Fibroblast of mammary gland (primary cell): ENCODE measurements around the gene JUNB.
A peak's percentile ranks its signal among the peaks of the same experiment; 100 is the strongest.

Experiments used
- DNase-seq: peaks from one replicate; pipeline ENCODE4 v3.0.0-alpha.2; 2010; ENCODE audit warnings: low read depth
- H3K4me3 ChIP-seq: 2 replicates; pipeline ENCODE4 v1.5.1; 2011; ENCODE audit warnings: low read depth, mild to moderate bottlenecking, low read length, moderate library complexity; ENCODE audit not compliant: control insufficient read depth
- TF ChIP-seq, protein P1 (sequence below): conservative IDR thresholded peaks from 2 replicates; pipeline ENCODE4 v1.5.1; 2011; ENCODE audit warnings: low read depth, low read length, inconsistent platforms; ENCODE audit not compliant: control insufficient read depth, insufficient read depth

The JUNB gene

DNA sequence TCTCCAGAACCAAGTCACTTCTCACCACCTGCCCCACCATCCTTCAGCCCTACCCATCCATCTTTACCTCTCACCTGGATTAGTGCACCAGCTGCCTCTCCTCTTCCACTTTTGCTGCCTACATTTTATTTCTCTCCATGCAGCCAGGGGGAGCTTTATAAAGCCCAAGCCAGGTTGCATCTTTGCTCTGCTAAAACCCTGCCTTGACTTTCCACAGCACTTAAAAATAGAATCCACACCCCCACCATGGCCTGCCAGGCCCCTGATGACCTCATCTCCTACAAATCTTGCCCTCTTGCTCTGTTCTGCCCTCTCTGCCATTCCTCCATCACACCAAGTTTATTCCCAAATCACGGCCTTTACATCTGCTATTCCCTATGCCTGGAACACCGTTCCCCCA, 17.7 kb upstream of the JUNB start:
- TF ChIP-seq, protein P1, sequence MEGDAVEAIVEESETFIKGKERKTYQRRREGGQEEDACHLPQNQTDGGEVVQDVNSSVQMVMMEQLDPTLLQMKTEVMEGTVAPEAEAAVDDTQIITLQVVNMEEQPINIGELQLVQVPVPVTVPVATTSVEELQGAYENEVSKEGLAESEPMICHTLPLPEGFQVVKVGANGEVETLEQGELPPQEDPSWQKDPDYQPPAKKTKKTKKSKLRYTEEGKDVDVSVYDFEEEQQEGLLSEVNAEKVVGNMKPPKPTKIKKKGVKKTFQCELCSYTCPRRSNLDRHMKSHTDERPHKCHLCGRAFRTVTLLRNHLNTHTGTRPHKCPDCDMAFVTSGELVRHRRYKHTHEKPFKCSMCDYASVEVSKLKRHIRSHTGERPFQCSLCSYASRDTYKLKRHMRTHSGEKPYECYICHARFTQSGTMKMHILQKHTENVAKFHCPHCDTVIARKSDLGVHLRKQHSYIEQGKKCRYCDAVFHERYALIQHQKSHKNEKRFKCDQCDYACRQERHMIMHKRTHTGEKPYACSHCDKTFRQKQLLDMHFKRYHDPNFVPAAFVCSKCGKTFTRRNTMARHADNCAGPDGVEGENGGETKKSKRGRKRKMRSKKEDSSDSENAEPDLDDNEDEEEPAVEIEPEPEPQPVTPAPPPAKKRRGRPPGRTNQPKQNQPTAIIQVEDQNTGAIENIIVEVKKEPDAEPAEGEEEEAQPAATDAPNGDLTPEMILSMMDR: peak; percentile 48
- H3K4me3 ChIP-seq: no peak overlapping the region
- DNase-seq: peak; percentile 50

DNA sequence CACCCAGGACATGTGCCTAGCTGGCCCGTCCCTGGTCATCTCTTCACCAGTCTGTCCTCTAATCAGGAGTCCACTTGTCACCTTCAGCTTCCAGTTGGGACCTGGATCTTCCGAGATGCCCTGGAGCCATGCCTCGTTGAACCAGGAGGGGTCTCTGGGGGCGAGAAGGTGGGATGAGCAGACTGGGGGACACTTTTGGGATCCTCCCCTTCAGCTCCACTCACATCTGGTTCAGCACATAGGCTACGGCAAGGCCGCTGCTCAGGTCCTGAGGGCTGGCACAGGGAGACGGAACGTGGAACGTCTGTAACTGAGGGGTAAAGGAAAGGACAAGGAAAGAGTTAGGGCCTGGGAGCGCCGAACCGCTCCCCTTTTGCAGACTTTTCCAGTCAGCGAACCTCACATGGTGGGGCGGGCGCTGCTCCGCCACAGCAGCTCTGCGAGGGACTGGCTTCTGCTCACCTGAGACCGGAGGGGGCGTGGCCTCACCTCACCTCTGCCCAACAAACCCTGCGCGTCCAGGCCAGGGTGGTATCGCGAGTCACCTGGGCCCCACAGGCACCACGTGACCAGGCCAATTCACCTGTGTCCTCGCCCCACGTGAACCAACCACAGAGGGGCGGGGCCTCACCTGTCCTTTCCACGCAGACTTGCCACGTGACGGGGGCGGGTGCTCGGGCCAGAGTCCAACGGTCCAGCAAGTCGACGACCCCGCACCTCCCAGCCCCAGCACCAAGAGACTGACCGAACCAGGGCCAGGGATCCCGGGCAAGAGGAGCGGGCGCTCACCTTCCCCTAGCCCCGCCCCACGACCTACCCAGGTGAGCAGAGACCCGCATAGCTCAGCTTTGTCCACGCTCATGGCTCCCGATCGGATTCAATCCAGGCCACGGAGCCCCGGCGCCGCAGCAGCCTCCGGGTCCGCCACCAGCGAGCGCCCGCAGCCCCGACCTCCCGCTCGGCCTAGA, 16.4 kb upstream of the JUNB start, which contains the start of gene HOOK2:
Gene HOOK2 (minus strand): TSS at position 965 of the 968 bp plus-strand sequence. CDS start 103 bp downstream, at position 862.
- H3K4me3 ChIP-seq: peak within 1 kb of the TSS; percentile 68
- DNase-seq: no peak
- TF ChIP-seq, protein P1: no peak

DNA sequence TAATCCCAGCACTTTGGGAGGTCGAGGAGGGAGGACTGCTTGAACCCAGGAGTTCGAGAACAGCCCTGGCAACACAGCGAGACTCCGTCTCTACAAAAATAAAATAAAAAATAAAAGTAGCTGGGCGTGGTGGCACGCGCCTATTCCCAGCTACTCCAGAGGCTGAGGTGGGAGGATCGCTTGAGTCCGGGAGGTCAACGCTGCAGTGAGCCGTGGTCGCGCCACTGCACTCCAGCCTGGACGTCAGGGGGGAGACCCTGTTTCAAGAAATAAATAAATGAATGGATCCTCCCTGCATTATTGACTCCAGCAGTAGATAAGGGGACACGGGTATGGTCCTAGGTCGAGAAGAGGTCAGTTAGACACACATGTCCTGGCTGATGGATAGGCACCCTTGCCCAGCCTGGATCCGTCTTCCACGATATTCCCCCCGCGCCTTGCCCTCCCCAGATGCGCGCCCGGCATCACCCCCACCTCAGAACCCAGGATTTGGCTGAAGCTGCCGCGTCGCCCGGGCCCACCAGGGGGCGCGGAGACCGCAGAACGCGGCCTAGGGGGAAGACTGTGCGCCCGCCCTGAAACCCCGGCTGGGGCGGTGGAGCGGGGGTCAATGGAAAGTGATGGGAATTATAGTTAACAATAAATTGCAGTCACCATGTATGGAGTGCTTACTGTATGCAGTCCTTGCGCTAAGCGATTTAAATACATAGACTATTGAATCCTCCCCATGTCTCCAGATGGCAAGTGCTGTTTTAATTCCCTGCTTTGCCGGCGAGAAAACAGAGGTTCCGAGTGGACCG, 13.9 kb upstream of the JUNB start:
- H3K4me3 ChIP-seq: peak overlapping the region; percentile 71
- TF ChIP-seq, protein P1: peak; percentile 72
- DNase-seq: peak; percentile 74

DNA sequence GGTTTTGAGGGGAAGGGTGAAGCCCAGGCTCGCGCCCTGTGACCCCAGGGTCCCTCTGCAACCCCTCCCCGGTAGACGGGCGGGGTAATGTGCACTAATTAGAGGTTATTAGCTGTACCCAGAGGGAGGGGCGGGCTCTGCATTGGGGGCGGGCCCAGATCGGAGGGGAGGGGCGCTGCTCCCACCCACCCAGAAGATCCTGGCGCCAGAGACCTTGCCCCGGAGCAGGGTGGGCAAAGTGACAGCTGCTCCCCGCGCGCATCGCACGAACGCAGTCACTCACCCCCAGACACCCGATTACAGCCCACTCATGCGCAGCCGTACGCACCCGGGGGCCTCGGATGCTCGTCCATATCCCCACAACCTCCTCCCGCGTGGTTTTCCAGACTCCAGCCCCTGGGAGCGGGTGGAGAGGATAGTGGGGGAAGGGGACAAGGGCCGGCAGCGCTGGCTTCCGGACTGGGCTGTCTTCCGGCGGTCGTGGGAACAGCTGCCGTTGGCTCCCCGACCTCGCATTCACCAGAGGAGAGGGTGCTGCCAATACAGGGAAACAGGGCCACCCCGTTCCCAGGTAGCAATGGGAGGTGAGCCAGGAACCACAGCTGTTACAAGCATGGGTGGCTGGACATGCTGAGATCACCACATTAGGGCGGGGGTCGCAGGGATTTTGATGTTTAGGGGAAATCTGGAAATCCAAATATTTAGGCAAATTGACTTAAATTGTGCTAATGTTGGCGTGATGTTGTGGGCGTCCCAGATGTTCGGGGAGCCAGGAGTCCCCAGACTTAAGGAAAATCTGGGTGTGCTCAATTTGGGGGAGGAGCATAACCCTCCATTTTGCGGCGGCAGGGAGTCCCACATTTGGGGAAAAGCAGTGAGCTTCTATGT, 13.0 kb upstream of the JUNB start:
- DNase-seq: peak; percentile 76
- H3K4me3 ChIP-seq: peak overlapping the region; percentile 71
- TF ChIP-seq, protein P1: no peak

DNA sequence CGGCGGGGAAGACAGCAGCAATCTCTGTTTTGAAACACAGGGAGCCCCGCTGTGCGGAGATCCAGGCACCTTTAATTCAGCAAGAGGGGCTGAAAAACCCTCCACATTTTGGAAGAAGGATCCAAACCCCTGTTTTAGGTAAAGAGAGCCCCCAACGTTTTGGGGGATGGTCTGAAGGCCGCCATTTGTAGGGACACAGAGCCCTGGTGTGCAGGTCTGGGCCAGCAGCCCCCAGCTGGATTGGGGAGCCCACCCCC, 12.5 kb upstream of the JUNB start:
- TF ChIP-seq, protein P1: no peak

DNA sequence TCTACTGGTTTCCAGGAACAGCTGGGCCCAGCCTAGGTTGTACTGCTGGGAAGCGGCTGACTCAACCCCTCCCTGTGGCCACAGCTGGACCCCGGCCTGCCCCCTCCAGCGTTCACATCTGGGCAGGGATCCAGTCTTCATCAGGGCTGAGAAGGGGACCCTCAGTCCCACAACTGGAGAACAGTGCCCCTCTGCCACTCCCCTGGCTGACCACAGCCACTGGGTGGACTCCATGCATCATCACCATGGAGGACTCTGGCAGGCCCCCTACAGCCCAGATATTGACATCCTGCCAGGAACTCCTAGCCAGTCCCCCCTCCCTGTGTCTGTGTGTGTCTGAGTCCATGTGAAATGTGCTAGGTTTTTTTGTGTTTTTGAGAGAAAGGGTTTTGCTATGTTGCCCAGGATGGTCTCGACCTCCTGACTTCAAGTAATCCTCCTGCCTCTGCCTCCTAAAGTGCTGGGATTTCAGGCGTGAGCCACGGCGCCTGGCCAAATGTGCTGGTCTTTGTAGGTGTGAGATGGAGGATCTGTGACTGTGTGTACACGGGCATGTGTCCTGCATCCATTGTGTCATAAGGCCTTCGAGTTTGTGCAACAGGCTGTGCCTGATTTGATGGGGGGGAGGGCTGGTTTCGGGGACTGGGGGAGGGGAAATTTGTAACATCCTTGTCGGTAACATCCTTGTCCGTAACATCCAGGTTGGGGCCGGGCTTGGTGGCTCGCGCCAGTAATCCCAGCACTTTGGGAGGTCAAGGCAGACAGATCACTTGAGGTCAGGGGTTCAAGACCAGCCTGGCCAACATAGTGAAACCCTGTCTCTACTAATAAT, 11.9 kb upstream of the JUNB start:
- TF ChIP-seq, protein P1: no peak
- peak; percentile 93 for DNase-seq
- peak overlapping the region; percentile 71 for H3K4me3 ChIP-seq

More for the DNA sequence above, 12.5 kb upstream of the JUNB start:
- DNase-seq: no peak
- peak overlapping the region; percentile 71 for H3K4me3 ChIP-seq
